ENCODE measurements around the gene BCR. TPM values are rescaled to one million over a fixed set of nuclear protein-coding genes. Genes with fewer than 3 reads are reported as not detected.

Gene BCR
- total and polyA plus RNA-seq, 2 of the 13 experiments (the other 11 are each of a cell fraction or from before 2014, with no cell fraction given): 19.9 to 33.6 TPM

- Histone ChIP-seq H4K20me1 (ENCODE audit: insufficient read depth, low read length) (no peaks in the 10 kb centered on the region), H3K79me2 (ENCODE audit: insufficient read depth, low read length) (no peaks in the 10 kb centered on the region), H3K27ac (ENCODE audit: extremely low read length, insufficient read depth, low read length) (no peak overlapping the region), H3K9me3 (ENCODE audit: low read length) (no peaks in the 10 kb centered on the region), H3K9ac (ENCODE audit: insufficient read depth, low read depth, low read length) (no peak overlapping the region), H3K4me3 (replicated peaks in 1 of 3; ENCODE audit: insufficient read depth in 1 of 3, low read depth in 2 of 3, low read length in 3 of 3) (no peak overlapping the region), H3K4me2 (ENCODE audit: low read depth, low read length) (no peak overlapping the region), H3K36me3 (replicated peaks in 1 of 2; ENCODE audit: control insufficient read depth in 1 of 2, insufficient read depth in 2 of 2, low read length in 2 of 2) (peaks cover 26 to 88% of the 10 kb centered on the region in 2 experiments), H3K27me3 (ENCODE audit: control insufficient read depth in 1 of 2, insufficient read depth in 2 of 2, low read length in 2 of 2) (no peaks in the 10 kb centered on the region), H3K4me1 (ENCODE audit: insufficient read depth, low read length) (no peaks in the 10 kb centered on the region), H2AFZ (ENCODE audit: low read length) (no peak overlapping the region)
- DNase-seq (ENCODE audit: low spot score) (no peak), ATAC-seq (no peak), FAIRE-seq (no peak)
- intact Hi-C loops (cut with micrococcal nuclease; ENCODE audit: unreplicated experiment): no loop called here
- WGBS (ENCODE audit: low lambda C conversion rate): 97% methylated on average over 14 of the region's 14 CpGs
- in situ Hi-C loops (cut with HindIII; ENCODE audit: extremely low pct_ligation_motif_present, low pct_unique_long_range_greater_than_20kb): loop anchor here (25.0 kb wide), 1 partner anchor 313 kb away; no protein-coding TSS in a partner anchor
- ChIA-PET CTCF (ENCODE audit: low intra/inter-chr PET ratio, low total read pairs) (no interaction called here), POLR2A (no interaction called here)
- BruUV-seq (replicated peaks): no TSS peak
- TF ChIP-seq NR2F2 (IDR thresholded peaks at IDR 0.05; ENCODE audit: borderline replicate concordance, low read depth) (no peak), SYNCRIP (IDR thresholded peaks at IDR 0.05; ENCODE audit: insufficient read depth, low read depth, low read length) (no peak), HNF1B (CRISPR knock-in tag; IDR thresholded peaks at IDR 0.05) (no peak), TEAD2 (CRISPR knock-in tag; IDR thresholded peaks at IDR 0.05) (no peak), ZSCAN9 (CRISPR knock-in tag; IDR thresholded peaks at IDR 0.05; ENCODE audit: borderline replicate concordance) (no peak), ZKSCAN8 (CRISPR knock-in tag; IDR thresholded peaks at IDR 0.05; ENCODE audit: borderline replicate concordance) (no peak), ZNF362 (CRISPR knock-in tag; IDR thresholded peaks at IDR 0.05; ENCODE audit: borderline replicate concordance) (no peak), MBNL3 (CRISPR knock-in tag; conservative IDR thresholded peaks at IDR 0.05) (no peak), KDM6A (CRISPR knock-in tag; IDR thresholded peaks at IDR 0.05; ENCODE audit: low read depth) (no peak)
- TF ChIP-seq, protein P1, sequence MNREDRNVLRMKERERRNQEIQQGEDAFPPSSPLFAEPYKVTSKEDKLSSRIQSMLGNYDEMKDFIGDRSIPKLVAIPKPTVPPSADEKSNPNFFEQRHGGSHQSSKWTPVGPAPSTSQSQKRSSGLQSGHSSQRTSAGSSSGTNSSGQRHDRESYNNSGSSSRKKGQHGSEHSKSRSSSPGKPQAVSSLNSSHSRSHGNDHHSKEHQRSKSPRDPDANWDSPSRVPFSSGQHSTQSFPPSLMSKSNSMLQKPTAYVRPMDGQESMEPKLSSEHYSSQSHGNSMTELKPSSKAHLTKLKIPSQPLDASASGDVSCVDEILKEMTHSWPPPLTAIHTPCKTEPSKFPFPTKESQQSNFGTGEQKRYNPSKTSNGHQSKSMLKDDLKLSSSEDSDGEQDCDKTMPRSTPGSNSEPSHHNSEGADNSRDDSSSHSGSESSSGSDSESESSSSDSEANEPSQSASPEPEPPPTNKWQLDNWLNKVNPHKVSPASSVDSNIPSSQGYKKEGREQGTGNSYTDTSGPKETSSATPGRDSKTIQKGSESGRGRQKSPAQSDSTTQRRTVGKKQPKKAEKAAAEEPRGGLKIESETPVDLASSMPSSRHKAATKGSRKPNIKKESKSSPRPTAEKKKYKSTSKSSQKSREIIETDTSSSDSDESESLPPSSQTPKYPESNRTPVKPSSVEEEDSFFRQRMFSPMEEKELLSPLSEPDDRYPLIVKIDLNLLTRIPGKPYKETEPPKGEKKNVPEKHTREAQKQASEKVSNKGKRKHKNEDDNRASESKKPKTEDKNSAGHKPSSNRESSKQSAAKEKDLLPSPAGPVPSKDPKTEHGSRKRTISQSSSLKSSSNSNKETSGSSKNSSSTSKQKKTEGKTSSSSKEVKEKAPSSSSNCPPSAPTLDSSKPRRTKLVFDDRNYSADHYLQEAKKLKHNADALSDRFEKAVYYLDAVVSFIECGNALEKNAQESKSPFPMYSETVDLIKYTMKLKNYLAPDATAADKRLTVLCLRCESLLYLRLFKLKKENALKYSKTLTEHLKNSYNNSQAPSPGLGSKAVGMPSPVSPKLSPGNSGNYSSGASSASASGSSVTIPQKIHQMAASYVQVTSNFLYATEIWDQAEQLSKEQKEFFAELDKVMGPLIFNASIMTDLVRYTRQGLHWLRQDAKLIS (CRISPR knock-in tag; IDR thresholded peaks at IDR 0.05): no peak
- TF ChIP-seq, protein P2, sequence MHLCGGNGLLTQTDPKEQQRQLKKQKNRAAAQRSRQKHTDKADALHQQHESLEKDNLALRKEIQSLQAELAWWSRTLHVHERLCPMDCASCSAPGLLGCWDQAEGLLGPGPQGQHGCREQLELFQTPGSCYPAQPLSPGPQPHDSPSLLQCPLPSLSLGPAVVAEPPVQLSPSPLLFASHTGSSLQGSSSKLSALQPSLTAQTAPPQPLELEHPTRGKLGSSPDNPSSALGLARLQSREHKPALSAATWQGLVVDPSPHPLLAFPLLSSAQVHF (CRISPR knock-in tag; IDR thresholded peaks at IDR 0.05): no peak
These were observed 95.4 kb downstream of the BCR start for GRCh38 chr22:23275751-23276150.
